GM18498 (cell line): ENCODE data around the gene MESD.

ENCODE experiments used
- ATAC-seq: cut with Tn5 transposase; IDR thresholded peaks from one replicate; pipeline ENCODE4 v1.9.1; 2021; ENCODE audit warnings: mild to moderate bottlenecking, moderate library complexity; ENCODE audit not compliant: unreplicated experiment

Gene MESD

GRCh38 chr15:80940331-80940730 is 49.3 kb downstream of the MESD start:
- no peak for ATAC-seq

DNA sequence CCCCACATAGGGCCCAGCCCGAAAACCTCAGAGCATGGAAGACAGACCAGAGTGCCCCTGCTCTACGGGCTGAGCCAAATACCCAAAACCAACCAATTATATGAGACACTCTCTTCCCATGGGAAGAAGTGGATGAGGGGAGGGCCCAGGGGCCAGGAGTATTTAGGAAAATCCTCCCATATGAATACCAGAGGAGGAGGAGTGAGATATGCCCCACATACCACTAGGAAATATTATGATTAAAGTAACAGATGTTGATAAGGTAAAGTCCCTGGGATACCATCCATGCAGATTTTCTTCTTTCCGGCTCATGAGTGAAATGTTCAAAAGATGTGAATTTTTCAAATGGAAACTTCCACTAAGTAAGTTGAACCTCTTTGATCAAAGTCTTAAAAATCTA is 50.4 kb downstream of the MESD start:
- no peak for ATAC-seq

- ATAC-seq: no peak
Observed at GRCh38 chr15:80937718-80938117, 51.9 kb downstream of the MESD start.

- no peak for ATAC-seq
Observed at GRCh38 chr15:80936288-80937078, 53.1 kb downstream of the MESD start.

DNA sequence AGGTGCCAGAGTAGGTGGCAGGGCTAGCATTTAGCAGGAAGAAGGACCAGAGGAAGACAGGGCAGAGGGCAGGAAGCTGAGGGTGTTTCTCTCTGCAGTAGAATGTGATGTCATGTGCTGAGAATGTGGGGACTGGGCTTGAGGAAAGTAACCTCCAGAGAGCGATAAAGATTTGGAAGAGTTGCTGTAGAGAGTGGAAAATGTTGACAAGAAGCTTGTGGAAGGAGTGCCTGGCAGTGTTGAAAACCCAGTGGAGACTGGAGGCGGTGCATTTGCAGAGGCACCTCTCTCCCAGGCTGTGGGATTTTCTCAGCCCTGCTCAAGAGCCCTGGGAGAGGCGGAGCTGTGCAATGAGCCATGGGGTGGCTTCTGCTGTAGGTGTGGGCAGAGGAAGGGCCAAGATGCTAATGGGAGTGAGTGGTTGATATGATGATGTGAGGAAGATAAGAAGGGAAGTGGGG is 54.8 kb downstream of the MESD start:
- ATAC-seq: no peak

- no peak for ATAC-seq
Observed at GRCh38 chr15:80932989-80933388, 56.6 kb downstream of the MESD start.

GRCh38 chr15:80932513-80932815 is 57.2 kb downstream of the MESD start:
- ATAC-seq: no peak

- ATAC-seq: no peak
Observed at GRCh38 chr15:80931721-80932512, 57.7 kb downstream of the MESD start.

DNA sequence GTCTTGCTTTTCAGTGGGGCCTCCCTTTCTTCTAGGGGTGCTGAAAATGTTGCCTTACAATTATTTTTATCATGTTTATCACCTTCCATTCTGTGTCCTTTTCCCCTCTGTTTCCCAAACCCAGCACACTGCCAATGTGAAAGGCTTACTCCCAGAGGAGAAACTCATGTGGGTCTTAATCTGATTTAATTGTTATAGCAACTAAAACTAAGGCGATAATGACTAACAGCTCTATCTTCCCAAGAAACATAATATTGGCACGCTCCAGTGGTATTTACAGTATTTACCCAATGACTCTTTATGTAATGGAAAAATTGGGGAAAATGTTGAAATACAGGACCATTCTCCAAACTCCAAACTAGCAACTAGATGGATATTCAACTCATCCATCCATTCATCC is 58.4 kb downstream of the MESD start:
- ATAC-seq: no peak

DNA sequence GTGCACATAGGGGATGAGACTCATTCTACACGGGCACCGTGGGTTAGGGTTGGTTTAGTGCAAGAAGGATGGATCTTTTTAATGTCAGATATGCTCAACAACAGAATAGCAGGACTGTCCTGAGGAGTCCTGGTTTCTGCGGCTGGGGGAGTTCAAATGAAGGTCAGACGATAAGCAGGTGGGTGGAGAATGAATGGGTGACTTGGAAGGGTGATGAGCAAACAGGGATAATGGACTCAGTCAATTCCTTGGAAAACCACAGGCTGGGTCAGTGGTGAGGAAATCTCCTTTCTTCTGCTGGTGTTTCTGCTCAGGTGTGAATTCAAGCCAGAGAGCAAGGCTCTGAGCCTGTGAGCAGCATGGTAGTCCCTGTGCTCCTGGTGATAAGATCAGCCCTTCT is 59.9 kb downstream of the MESD start:
- ATAC-seq: no peak

- no peak for ATAC-seq
Observed at GRCh38 chr15:80929225-80929624, 60.4 kb downstream of the MESD start.

GRCh38 chr15:80926126-80926525 is 63.5 kb downstream of the MESD start:
- no peak for ATAC-seq

DNA sequence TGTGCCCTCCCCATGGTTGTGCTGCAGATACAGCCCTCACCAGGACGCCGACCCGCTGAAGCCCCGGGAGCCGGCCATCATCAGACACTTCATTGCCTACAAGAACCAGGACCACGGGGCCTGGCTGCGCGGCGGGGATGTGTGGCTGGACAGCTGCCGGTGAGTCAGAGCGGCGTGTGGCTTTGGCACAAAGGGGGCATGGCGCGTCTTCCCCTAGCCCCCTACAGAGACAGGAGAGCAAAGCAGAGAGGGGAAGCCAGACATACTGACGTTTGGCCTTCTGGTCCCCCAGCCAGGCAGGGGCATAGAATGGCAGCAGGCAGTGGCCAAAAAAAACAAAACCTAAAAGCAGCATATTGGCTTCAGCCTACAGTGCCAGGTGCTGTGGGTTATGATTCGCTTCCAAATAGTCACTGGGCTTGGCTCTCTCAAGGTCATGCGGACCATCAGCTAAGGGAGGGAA is 64.0 kb downstream of the MESD start:
- ATAC-seq: no peak

DNA sequence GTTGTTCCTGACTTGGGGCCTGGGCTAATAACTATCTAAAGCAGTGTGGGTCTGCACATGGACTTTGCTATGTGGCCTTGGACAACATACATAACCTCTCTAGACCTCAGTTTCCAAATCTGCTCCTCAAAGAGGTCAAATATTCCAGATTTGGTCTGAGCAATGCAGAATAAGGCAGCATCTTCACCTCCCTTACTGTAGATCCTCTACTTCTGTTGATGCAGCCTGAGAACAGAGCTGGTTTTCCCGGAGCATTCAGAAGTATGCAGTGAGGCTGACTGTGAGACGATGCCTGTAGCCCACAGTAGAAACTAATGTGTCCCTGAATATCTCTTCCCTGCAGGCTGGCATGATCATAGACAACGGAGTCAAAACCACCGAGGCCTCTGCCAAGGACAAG is 65.3 kb downstream of the MESD start:
- no peak for ATAC-seq

DNA sequence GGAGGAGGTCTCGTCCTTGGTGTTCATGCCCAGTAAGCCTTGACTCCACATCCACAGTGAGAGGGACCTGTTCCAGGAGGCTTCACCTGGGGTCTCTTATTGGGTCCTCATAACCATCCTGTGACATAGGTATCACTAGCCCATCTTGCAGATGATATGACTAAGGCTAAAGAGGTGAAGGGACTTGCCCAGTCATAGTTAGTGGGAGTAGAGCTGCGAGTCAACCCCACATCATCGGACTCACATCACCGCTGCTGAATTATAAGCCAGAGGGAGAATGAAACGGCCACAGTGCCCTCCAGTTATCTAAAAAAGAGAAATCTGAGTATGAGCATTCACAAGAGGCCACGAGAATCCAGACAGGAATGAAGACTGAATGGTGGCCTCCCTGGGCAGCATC is 66.0 kb downstream of the MESD start:
- ATAC-seq: no peak

DNA sequence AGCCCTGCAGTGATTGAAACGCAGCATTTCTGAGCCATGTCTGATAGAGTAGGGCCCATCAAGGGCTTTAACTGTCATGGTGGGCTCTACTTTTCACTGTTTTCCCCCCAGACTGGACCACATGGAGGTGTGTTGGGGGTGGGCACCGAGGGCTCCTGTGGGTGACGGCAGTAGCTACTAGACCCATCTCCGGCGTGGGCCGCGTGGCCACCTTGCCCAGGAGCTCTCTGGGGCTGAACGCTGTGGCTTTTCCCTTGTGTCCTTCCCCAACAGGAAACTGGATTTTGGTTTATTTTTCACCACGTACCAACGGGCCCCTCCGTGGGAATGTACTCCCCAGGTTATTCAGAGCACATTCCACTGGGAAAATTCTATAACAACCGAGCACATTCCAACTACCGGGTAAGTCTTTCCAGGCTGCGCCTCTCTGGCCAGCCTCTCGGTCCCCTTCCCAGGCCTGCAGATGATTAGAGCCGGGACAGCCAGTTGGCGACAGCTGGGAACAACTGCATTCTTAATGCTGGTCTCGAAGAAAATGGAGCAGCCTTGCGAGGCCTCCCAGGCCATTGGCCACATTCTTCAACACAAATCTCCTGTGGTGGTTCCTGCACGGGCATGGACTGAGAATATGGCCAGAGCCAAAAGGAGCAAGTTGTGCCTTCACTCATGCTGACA is 67.7 kb downstream of the MESD start:
- ATAC-seq: no peak

- no peak for ATAC-seq
Observed at GRCh38 chr15:80920271-80920699, 69.3 kb downstream of the MESD start.

DNA sequence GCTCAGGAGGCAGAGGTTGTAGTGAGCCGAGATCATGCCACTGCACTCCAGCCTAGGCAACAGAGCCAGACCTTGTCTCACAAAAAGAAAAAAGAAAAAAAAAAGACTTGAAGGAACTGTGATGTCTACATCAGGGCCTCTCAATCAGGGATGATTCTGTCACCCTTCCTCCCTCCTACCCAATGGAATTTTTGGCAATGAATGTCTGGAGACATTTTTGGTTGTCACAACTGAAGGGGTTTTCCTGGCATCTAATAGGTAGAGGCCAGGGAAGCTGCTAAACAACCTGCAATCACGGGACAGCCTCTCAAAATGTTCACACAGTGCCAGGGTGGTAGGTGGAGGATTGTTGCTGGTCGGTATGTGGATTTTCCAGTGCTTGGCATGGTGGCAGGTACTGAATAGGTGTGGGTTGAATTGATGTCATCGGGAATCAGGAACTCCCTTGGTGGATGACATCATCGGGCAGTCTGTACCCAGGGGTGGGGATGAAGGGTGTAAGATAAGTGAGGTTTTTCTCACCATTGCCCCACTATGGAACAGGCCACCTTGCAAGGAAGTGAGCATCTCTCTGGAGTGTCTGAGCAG is 71.3 kb downstream of the MESD start:
- ATAC-seq: no peak

DNA sequence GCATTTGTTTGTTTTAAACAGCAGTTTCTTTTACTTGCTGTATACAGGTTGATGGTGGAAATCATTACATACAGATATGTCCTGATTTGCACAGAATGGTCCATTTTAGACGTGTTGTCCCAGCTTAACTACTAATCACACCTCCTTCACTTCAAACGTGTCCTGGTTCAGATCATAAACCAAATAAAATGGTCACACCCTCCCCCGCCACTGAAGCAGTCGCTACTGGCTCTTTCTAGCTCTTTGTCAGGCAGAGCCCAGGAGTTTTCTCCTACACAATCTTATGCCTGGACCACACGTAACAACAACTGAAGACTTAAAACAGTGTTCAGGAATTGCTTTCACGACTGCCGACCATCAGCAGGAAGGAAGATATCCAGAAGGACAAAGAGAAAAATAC is 73.6 kb downstream of the MESD start:
- ATAC-seq: no peak

- no peak for ATAC-seq
Observed at GRCh38 chr15:80915472-80915871, 74.1 kb downstream of the MESD start.

- no peak for ATAC-seq
Observed at GRCh38 chr15:80913541-80913940, 76.1 kb downstream of the MESD start.
